ENCODE data around the gene EIF5B.

GRCh38 chr2:99414566-99414965, 77.4 kb downstream of the EIF5B start:
- TF ChIP-seq POLR2A (IDR thresholded peaks at IDR 0.05), result no peak
- no peak for TF ChIP-seq CTCF (IDR thresholded peaks at IDR 0.05)
